TTC549 (cell line): ENCODE measurements around the gene RPS26.

Experiments
- FAIRE-seq: peaks from 2 replicates; lab custom pipeline; 2012; peaks lifted over from hg19 to GRCh38; lab: Jason Lieb, UNC

The RPS26 gene

DNA sequence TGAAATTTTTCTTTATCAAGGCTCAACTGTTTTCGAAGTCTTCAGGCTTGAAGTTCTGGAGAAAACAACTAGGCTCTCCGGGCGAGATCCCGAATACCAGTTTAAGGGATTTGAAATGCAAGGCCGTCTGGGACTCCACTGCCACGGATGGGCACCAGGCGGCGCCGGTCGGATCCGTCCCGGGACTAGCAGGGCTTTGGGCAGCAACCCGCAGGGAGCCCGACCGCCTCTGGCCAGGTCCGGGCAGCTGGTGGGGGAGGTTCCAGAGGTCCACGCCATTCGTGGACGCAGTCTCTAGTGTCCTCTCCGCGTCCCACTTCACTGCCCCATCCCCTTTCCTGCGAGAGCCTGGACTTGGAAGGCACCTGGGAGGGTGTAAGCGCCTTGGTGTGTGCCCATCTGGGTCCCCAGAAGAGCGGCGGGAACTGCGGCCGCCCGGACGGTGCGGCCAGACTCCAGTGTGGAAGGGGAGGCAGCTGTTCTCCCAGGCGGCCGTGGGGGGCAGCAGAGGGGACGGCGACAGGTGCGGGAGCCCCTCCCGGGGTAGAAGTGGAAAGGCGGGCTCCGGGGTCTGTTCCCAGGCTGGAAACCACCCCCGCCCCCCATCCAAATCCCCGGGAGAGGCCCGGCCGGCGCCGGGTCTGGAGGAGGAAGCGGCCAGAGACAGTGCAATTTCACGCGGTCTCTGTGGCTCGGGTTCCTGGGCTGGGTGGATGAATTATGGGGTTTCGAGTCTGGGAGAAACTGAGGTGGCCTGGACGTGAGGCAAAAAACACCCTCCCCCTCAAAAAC lies 37.4 kb downstream of the RPS26 start:
- FAIRE-seq, result no peak

DNA sequence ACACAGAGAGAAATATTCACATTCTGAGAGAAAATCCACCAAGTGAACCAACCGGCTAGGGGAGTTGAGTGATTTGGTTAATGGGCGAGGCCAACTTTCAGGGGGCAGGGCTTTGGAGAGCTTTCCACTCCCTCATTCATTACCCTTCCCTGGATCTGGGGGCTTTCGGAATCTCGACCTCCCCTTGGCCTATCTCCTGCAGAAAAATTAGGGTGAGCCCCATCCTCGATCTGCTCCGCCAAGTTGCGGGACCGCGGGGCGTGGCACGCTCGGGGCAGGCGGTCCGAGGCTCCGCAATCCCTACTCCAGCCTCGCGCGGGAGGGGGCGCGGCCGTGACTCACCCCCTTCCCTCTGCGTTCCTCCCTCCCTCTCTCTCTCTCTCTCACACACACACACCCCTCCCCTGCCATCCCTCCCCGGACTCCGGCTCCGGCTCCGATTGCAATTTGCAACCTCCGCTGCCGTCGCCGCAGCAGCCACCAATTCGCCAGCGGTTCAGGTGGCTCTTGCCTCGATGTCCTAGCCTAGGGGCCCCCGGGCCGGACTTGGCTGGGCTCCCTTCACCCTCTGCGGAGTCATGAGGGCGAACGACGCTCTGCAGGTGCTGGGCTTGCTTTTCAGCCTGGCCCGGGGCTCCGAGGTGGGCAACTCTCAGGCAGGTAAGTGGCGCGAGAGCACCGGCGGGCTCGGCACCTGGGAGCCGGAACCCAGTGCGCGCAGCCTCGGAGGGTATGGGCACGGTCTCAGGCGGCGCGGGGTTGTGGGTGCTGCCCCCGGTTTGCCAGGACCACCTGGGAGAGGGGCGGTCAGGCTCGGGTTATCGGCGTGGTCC lies 38.2 kb downstream of the RPS26 start, which contains the start of gene ERBB3:
TSS of gene ERBB3 (plus strand) at position 443 of the 833 bp plus-strand sequence. CDS start at position 579, 136 bp downstream.
- no peak for FAIRE-seq

DNA sequence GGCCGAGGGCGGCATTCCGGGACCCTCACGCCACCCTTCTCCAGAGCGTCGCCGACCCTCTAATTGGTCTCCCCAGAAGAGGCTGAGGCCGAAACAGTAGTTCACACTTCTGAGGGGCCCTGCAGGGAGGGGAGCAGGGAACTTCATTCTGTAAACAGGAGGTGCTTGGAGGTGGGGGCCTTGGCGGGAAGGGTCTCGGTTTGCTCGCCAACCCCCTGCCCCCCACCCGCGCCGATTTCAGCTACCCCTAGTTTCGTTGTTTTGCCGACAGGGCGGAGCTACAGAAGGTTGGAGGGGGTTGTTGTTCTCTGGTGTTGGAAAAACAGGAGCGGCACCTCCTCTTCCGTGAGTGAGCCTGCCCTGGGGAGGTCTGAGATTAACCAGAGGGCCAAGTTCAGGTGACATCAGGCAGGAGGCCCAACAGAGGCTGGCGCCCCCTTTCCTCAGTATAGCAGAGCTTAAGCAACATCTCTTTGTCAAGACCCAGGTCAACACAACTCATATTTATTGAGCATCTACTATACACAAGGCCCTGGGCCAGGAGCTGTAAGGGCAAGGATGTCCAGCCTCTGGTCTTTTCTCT lies 38.9 kb downstream of the RPS26 start:
- FAIRE-seq, result no peak

DNA sequence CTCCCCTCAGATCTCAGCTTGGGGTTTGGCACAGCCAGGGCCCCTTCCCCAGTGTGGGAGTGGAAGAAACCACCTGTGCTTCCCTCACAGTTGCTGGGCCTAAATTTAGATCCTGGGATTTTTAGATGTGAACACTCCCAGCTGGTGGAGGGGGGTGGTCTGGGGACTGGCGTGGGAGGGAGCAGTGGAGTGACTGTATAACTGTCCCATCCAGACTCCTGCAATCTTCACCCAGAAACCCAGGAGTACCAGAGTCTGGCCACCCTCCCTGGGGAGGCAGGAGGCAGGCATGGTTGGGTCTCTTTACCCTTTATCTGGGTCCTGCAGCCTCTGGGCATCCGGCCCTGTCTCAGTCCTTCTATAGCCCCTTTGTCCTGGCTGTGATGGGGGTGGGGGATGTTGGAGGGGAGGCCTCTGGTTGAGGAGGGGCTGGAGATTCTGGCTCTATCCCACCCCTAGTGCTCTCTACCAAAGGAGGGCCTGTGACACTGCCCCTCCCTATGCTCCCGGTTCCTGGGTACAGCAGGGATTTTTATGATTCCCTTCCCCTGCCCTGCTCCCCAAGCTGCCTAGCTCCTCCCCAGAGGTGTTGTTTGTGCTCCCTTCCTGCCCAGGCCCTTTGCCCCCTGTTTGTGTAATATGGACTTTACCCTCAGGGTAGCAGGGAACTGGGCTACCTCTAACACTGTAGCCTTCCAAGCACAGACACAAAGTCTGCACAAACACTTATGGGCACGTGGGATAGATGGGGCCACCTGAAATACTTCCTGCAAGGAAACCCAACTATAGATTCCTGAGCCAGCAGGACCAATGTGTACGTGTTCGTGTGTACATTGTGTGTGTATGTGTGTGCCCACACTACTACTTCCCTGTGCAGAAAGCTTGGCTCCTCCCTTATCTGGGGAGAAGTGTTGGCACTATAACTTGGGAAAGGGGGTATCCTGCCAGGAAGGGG lies 40.0 kb downstream of the RPS26 start:
- no peak for FAIRE-seq

DNA sequence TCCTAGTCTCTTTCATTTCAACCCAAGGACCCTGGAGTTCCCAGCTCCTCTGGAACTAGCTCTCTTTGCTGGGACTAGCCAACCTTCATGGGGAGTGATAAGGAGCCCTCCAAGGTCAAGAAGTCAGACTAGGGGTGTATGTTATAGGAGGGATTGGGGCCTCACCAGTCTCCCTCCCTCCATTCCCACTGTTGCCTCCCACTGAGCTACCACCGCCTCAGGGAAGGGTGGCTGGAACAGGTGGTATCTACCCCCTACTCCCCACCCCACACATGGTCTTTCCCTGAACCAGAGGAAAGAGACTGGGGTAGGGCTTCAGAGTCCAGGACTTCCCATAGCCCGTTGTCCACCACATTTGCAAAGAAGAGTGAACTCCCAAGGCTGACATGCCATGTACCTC lies 40.7 kb downstream of the RPS26 start:
- no peak for FAIRE-seq

DNA sequence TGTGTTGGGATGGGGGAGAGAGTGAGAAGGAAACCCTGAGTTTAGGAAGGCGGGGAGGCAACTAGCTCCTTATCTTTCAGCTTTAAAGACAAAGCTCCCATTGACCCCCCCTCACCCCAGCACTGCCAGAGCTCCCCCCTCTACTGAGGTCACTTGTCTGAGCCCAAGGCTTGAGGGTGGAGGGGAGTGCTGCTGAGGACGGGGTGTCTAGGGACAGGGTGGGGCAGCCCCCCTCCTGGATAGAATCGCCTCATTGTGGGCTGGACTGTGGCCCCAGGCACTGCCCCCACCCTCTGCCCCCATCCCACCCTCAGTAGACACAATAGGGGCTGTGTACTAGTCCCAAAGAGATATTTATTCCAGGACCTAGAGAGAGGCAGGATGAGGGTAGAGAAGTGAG lies 41.2 kb downstream of the RPS26 start:
- FAIRE-seq, result no peak

DNA sequence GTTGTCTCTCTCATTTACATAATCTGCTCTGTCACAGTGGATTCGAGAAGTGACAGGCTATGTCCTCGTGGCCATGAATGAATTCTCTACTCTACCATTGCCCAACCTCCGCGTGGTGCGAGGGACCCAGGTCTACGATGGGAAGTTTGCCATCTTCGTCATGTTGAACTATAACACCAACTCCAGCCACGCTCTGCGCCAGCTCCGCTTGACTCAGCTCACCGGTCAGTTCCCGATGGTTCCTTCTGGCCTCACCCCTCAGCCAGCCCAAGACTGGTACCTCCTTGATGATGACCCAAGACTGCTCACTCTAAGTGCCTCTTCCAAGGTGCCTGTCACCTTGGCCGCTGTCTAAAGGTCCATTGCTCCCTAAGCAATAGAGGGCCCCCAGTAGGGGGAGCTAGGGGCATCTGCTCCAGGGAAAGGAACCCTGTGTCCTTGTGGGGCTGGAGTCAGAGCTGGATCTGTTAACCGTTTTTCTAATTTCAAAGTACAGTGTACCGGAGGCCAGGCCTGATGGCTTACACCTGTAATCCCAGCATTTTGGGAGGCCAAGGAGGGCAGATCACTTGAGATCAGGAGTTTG lies 43.3 kb downstream of the RPS26 start:
- no peak for FAIRE-seq

DNA sequence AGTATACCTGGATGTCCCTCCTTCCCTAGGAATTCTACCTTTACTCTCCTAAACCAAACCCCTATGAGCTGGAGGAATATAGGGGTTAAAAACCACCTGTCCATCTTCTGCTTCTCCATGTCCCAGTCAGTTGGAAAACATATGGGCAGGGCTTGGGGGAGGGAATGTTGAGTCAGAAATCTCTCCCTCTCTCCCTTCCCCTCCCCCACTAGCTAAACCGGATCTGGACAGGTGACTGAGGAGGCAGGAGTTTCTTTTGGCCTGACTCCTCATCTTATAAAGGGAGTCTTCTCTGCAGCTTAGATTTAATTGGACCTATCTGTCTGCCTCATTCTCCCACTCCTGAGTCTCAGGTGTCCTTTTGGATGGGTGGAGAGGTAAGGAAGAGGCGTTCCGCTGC lies 44.4 kb downstream of the RPS26 start:
- no peak for FAIRE-seq

DNA sequence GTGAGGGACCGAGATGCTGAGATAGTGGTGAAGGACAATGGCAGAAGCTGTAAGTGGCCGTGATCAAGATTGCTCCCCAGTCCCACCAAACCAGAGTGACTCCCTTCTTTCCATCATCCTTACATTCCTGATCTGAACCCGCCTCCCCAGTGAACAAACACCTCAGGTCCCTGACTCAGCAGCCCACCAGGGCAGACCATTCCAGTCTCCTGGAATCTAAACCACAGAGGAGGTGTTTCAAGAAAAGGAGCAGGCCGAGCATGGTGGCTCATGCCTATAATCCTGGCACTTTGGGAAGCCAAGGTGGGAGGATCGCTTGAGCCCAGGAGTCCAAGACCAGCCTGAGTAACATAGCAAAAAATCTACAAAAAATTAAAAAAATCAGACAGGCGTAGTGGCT lies 44.9 kb downstream of the RPS26 start:
- FAIRE-seq, result no peak

DNA sequence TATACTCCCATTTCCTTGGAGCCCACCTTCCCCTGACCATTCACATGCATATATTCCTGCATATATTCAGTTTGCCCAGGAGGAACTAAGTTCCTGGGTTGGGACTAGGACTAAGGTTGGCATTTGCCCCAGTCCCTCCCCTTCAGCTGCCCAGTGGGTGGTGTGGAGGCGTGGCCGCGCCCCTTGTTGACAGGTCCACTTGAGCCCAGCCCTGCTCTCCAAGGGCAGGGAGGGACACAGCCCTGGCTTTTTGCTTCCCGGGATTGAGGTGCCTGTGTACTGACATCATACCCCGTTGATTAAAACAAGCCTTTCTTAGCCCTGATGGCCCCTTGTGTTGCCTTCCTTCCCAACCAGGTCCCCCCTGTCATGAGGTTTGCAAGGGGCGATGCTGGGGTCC lies 45.5 kb downstream of the RPS26 start:
- FAIRE-seq, result no peak
